ENCODE results near the gene UMOD.

The UMOD gene

DNA sequence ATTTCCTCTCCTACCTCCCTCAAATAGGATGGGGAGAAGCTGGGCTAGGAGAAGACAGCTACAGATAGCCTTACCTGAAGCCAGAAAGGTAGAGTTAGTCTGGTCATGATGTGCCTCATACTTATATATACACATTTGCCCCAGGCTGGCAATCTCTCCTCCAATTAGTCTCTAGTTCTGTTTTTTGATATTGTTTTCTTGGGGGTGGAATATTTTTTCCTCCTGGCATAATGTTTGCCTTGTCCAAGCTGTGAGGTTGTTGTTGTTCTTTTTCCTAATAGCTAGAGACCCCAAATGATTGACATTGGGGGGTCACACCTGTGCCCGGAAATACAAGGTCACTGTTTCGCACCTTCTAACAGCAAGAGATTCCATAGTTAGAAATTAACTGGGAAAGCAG is at the start of gene UMOD:
Gene UMOD, minus strand, starts transcription at position 101 of the 400 bp plus-strand sequence. CDS start 1,978 bp downstream, outside the sequence.
- no peak for DNase-seq

DNA sequence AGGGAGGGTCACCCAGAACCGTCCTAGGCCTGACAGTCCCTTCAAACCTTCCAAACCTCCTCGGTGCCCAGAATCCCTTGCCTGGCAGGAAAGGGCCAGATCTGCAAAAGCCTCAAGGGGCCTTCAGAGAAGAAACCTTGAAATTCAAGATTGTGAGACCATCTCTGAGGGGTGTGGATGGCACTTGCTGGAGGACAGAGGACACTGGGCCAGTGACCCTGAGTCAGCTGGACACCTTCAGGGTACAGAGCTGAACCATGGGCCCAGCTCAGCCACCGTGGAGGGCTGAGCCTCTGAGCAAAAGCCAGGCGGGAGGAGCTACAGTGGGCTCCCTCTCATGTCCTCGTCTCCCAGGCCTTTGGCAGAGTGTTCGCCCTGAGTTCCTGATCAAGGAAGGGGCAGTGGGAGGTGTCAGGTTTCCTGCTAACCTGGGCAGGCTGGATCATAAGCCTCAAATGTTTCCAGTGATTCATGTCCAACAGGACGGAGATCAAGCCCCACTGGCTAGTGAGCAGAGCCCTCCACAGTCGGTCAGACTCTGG is 49.0 kb upstream of the UMOD start:
- no peak for DNase-seq

DNA sequence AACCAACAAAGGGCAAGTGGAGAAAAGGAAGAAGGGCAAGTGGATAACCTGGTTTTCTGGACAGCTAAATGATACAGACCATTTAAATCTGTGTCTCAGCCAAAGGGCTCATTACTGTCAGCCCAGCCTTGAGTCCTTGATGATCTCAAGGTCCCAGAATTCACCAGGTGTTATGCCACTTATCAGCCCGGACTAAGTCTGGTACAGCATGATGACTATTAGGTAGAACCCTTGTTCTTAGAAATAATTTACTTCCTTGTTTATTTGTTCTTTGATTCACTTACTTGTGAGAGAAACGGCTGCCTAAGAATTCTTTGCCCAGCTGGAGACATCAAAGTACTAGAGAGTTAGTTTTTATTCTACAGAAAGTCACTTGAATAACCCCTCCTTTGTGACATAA is 48.6 kb upstream of the UMOD start:
- DNase-seq: no peak

DNA sequence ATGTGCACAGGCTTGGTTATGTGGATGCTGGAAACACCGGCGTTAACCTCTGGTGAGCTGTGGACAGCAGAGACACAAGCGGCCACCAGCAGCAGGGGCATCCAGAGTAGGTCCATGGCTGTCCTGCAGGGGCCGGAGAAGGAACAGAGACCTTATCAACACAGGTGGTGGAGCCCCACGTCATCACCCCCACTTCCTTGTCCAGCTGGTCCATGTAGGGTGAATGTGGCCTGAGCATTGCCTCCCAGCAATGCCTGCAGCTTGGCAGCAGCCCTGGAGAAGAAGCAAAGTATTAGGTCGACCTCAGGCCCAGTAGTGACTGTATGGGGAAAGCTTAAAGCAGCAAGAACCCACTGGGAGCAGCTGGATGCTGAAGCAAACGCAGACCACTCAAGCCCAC is 46.7 kb upstream of the UMOD start:
- no peak for DNase-seq

DNA sequence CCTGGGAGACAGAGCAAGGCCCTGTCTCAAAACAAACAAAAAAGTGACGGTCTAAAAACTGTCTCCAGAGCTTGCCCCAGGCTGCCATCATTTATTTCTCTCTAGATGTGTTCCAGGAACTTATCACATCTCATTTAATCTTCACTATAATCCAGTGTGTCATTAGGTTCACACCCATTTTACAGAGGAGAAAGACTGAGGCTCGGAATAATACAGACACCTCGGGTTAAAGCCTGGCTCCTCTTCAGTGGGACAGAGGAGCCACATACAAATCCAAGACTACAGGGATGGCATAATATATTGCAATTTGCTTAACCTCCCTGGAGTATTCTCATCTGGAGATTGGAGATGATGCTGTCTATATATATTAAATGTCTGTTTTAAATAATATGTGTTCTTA is 46.1 kb upstream of the UMOD start:
- DNase-seq: no peak

DNA sequence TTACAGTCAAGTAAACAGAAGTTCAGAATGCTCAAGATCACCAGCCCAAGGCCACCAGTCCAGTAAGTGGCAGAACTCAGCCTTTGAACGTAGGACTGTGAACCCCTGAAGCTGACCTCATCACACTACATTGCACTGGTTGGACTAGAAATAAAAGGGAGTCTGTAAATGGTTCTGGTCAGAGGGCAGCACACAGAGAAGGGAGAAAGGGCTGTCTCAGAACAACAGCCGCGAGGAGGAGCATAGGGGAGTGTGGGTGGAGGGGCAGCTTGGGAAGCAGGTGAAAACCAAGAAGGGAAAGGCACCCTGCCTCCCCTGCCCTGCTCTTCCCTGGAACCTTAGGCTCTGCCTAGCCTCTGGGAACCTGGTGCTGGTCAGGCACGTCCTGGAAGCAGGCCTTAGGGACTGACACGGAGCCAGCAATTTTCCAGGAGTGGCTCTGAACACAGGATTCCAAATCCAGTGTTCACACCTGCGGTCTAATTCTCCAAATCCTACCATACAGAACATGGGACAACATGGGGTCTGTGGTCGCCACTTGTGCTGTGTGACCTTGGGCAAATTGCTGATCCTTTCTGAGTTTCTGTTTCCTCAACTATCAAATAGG is 45.1 kb upstream of the UMOD start:
- DNase-seq: no peak

DNA sequence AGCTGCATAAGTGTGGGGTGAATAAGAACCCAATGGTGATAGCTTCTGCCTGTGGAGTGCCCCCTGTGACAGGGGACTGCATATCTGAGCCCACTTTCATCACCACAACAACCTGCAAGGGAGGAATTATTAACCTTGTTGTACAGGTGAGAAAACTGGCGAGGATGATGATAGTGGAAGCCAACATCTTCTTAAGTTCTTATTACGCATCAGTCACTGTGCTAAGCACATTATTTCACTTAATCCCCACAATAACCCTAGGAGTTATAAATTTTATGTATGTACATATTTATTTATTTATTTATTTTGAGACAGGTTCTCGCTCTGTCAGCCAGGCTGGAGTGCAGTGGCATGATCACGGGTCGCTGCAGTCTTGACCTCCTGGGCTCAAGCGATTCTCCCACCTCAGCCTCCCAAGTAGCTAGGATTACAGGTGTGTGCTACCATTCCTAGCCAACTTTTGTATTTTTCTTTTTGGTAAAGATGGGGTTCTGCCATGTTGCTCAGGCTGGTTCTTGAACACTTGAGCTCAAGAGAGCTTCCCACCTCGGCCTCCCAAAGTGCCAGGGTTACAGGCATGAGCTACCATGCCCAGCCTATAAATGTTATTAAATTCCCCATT is 44.4 kb upstream of the UMOD start:
- no peak for DNase-seq

DNA sequence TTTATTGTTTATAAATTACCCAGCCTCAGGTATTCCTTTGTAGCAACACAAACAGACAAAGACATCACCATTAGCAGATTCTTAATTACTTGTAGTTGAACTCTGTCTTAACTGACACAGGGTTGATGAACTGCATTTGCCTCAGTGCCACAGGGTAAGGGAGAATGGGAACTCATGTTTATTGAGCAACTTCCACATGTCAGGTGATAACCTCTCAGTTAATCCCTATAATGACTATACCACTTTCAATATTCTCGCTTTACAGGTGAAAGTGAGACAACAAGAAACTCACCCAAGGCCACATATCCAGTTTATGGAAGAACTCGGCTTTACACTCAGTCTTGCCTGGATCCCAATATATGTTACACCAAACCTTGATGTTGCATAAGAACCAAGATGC is 43.4 kb upstream of the UMOD start:
- no peak for DNase-seq

DNA sequence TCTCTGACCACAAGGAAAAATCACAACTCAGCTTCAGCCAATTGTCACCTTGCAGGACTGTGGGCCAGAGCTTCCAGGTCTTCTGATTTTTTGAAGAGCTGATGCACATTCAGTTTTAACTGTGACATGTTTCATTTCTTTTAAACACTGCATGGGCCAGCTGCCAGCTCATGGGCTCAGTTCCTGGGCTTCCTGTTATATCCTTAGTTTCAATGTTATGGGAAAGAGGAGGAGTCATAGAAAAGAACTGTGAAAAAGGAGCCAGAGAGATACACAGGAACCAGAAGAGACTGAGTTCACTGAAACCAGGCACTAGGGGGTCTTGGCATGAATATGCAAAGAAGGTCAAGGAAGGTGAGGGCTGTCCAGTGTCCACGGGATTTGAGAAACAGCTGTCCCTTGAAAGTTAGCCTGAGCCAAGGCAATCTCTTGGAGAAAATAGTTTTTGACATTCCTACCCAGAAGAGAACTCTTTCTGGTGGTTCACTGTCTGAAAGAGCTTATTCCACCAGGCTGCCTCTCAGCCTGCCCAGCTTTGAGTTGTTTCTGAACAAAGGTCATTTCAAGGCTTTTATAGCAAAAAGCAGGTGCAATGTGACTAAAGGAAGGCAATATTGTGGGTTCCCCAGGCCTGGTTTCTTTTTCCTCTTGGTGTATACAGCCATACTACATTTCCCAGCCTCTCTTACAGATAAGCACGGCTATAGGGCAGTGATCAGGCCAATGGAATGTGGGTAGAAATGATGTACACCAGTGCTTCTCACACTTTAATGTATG is 41.5 kb upstream of the UMOD start:
- peak; percentile 8 for DNase-seq

DNA sequence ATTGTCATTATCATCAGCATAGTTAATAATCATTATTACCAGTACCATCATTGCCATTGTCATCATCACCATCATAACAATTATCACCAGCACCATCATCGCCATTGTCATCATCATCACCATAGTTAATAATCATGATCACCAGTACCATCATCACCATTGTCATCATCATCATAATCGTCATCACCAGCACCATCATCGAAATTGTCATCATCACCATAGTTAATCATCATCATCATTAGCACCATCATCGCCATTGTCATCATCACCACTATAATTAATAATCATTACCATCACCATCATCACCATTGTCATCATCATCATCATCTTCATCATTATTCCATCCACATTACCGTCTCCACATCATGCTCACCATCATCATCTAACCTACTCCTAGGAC is 38.5 kb upstream of the UMOD start:
- no peak for DNase-seq

DNA sequence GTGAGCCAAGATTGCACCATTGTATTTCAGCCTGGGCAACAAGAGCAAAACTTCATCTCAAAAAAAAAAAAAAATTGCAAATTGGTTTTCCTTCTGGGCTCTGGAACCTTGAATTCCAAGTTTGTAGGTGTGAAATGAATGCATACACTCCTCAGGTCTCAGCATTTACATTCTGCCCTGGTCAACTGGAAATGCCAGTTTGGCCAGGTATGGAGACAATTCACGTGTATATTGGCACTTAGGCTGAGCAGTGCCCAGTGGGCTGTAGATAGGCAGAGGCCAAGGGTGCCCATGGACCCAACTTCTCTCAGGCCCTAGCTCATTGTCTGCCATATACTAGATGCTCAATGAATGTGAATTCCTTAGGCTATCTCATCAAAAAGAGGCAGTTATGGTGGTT is 36.3 kb upstream of the UMOD start:
- DNase-seq: no peak

DNA sequence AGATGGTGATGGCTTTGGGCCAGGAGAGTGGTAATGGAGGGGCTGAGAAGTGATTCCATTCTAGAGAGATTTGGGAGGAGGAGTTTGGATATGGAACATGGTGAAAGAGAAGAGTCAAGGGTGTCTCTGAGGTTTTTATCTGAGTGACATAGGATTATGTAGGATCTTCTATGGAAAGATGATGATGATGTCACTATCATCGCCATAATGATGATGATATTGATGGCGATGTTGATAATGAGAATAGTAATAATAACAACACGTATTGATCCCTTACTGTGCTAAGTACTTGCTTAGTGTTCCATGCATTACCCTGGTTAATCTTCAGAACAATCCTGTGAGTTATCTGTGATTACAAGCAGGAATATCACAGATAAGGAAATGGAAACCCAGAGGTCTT is 35.5 kb upstream of the UMOD start:
- no peak for DNase-seq

DNA sequence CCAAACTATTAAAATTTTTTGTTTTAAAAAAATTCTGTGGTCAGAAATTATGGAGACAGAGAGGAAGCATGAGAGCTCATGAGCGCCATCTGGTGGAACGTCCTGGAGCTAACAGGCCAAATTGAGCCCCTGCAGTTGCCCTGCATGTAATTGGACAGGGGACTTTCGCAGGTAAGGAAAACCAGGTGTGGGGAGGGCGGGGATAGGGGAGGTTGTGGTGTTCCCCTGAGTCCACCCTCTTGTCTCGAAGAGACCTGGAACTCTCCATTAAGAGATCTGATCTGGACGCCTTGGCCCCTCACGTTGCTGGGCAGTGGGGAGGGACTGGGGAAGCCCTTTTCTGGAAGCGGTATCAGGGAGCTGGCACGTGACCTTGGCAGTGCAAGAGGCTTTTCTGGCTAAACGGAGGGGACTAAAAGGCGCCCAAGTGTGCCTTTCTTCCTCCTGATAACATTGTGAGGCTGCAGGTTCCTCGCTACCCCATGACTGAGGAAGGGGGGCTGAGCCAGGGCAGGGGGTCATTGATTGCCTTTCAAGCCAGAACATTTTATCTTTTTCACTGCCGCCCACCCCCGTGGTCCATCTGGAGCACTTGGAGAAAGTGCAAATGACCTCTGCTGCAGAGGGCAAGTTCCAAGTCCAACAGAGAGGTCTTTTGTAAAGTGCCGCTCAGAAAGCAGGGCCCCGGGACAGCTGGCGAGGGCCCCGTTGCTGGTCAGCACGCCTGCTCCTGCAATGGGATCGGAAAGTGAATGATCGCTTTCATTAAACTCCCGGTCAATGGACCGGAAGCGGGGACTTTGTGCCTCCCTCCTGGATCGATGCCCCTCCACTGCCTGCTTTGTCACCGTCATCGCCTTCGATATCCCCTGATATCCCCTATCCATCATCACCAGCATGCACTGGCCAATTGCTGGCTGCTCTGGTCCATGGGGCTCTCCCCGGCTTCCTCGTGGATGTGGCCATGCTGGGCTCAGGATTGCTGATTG is 33.6 kb upstream of the UMOD start:
- DNase-seq: peak; percentile 31

DNA sequence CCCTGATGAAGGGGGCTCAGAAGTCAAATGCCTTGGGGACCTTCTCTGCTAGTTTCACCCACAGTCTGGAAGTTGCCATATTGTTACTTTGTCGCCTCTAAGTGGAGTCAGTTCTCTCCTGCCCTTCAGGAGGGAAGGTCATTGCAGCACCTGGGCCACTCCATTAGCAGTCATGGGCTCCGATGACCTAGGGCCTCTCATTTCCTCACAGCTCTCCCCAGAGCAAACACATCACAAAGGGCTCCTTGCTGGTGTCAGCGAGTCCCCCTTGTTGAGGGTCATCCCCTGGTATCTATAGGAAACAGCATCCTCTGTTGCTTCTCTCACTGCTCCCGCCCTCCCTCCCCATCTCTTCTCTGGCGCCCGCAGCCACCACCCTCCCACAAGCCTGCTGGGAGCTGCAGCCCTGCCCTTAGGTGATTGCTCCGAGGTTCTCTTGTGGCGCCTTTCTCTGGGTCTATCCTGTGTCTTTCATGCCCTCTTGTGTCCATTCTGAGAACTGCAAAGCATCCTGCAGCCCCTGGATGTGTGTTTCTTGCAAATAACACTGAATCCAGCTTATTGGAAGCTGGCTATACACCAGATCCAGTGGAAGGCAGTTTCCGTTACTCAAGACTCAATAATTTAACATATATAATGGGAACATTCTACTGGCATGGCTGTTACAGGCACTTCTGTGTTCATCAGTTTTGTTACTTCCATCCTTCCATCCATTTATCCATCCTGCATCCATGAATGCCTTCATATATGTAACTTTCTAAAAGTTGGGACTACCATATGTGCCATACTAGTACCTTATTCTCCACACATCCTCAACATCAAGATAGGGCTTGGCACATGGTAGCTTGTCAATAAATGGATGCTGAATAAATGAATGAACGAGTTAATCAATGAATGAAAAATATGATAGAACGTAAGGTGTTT is 30.9 kb upstream of the UMOD start:
- peak; percentile 68 for DNase-seq

DNA sequence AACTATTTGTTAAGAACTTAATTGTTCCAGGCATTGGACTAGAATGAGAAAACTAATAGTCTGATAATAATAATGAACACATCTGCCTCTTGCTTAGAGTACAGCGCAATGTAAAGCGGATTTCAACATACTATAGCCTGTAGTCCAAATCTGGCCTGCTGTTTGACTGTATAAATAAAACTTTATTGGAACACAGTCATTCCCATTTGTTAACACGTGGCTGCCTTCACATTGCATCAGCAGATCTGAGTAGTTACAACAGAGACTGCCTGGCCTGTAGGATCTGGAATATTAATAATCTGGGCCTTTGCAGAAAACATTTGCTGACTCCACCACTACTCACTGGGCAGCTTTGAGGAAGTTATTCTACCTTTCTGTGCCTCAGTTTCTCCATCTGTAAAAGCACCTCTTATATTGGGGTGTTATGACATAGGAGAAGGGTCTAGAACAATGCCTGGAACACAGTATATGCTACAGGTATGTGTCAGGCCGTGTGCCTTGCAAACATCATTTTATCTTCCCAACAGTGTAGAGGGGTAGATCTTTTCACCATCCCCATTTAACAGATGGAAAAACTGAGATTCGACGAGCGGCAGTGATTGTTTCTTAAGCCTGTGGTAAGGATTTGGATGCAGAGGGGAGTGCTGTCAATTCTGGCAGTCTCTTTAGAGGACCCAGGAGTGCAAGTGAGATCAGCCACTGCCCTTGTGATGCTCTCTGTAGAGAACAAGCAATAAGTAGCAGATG is 29.9 kb upstream of the UMOD start:
- DNase-seq: no peak

DNA sequence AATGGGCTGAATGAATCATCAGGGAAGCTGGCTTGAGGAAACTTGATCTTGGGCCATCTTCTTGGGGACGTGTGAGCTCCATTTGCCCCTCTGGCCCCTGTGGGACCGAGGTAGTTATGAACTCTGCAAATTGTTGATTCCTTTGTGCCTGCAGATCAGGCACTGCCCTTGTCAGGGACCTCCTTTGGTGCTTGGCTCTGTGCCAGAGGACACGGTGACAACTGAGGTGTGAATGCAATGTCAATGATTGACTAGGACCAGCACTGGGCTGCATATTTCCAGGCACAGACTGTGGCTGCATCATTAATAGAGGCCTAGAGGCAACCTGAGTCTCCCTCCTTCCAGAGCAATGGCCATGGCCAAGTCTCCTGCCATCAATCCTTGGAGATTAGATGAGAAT is 28.3 kb upstream of the UMOD start:
- no peak for DNase-seq

DNA sequence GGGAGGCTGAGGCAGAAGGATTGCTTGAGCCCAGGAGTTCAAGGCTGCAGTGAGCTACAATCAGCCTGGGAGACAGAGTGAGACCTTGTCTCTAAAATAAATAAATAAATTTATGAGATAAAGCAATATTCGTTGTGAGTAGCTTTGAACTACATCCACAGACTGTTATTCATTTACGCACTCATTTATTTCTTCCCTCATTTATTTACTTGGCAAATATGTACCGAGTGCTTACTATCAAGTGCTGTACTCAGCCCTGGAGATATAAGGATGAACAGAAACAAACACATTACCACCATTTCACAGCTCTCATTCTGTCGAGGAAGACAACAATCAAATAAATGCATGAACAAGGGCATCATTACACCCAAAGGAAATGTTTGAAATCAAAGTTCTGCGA is 24.7 kb upstream of the UMOD start:
- DNase-seq: no peak

DNA sequence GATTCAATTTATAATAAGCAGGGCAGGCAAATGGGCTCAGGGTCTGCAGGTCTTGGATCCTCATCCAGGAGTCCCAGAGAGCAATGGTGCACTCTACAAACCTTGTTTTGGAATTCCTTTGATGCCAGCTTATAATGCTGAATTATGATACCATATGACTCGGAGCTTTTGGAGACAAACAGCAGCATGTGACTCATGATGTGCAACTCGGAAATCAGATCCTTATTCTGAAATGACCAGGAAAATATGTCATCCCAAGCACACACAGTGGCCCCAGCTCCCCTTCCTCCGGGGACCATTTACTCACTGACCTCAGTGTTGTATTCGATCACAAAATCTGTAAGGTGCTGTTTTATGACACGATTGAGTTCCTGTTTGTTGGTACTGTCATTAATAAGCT is 20.2 kb upstream of the UMOD start:
- DNase-seq: no peak

DNA sequence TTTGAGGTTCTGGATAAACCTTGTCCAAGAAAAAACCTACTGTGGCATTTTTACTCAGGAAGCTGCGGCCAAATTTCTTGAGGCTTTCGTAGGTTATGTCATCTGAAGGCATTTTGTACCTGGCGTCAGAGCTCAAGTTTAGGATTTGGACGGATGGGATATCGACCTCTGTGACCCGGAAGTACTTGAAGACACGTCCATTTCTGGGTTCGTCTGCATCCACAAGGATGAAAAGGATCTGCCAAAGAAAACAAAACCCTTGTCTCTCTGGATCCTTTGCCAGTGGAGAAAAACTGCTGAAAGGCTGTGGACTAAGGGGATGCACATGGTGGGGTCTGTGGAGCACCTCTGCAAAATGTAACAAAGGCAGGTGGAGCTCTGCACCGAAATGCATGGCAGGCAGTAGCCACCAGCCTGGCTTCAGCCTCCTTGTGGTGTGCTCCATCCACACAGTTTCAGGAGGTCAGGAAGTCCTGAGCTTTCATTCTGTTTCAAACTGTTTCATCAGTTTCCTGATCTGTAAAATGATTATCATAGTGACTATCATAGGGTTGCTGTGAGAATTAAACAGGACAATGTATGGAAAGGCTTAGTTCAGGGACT is 17.0 kb upstream of the UMOD start:
- no peak for DNase-seq

DNA sequence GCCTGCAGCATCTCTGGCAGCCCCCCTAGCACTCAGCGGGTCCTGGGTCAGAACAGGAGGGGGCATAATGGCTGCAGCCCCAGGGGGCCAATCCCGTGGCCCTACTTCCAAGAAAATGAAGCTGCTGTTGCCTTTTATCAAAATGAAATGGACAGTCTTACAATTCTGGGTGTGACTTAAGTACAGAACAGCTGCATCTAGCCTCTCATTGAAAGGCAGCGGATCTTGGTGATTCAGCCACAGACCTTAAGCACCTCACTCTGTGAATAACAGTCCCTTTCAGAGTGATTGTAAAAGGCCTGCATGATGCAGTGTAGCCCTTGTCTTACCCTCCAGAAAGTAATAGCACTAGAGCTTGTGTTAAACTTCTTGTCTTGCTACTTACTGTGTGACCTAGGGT is 11.5 kb upstream of the UMOD start:
- no peak for DNase-seq

DNA sequence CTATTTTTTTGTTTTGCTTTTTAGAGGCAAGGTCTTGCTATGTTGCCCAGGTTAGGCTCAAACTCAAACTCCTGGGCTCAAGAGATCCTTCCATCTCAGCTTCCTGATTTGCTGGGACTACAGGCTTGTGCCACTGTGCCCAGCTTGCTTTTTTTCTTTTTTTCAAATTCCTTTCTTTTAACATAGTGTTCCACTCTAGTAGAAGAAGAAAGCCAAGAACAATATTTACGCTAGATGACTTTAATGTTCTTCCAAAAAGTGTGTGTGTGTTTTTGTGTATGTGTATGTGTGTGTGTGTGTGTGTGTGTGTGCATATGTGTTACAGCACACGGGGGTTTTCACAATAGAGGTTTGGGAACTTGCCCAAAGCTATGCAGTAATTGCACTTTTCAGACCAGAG is 10.7 kb upstream of the UMOD start:
- no peak for DNase-seq
